Endometrial microvascular endothelial cells (primary cell): ENCODE measurements around the gene RIOK3. TPM values are rescaled to one million over a fixed set of nuclear protein-coding genes. Genes with fewer than 3 reads are reported as not detected.
"Not testable (repeated sequence)": the region's sequence is repeated elsewhere in the genome, so short reads cannot be mapped to it uniquely, and the experiment has no call there.

Source experiments
- in situ Hi-C: cut with HindIII; loops from 2 replicates; pipeline ENCODE4 v1.10.0; 2017; ENCODE audit warnings: low sequenced_read_pairs, low pct_unique_long_range_greater_than_20kb; ENCODE audit errors: inconsistent ontology term
- total RNA-seq: library from RNA; depleted of rRNA; stranded (reverse); fragments of >200 nt; gene quantifications from one replicate; pipeline ENCODE4 v1.2.3, GENCODE V29; 2015; ENCODE audit errors: inconsistent ontology term

Gene RIOK3
- total RNA-seq, 1 donor from 2014 or later: 35.3 TPM

- in situ Hi-C loops: no loop called here
These were observed 34.9 kb downstream of the RIOK3 start for GRCh38 chr18:23487738-23488570.

GRCh38 chr18:23489586-23489985, 36.5 kb downstream of the RIOK3 start:
- in situ Hi-C loops: not testable (repeated sequence)

DNA sequence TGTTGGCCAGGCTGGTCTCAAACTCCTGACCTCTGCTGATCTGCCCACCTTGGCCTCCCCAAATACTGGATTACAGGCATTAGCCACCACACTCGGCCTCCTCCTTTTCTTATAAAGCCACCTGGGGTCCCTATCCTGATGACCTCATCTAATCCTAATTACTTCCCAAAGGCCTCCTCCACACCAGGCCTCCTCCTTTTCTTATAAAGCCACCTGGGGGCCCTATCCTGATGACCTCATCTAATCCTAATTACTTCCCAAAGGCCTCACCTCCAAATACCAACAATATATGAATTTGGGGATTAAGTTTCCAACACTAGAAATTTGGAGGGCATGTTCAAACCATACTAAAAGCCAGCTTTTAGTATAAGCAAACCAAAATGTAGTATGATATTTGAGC, 40.6 kb downstream of the RIOK3 start:
- in situ Hi-C loops: no loop called here

DNA sequence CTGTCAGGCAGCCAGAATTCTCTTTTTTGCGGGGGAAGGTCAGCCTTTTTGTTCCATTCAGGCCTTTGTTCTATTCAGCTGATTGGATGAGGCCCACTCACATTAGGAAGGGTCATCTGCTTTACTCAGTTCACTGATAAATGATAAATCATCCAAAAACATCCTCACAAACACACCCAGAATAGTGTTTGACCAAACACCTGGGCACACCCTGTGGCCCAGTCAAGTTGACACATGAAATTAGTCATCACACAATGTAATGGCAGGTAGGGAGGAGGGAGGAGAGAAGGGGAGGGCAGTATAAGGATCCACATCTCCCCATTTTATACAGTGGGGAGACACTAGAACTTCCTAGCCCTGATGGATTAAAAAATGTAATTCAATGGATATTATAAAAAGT, 41.9 kb downstream of the RIOK3 start:
- in situ Hi-C loops: no loop called here

DNA sequence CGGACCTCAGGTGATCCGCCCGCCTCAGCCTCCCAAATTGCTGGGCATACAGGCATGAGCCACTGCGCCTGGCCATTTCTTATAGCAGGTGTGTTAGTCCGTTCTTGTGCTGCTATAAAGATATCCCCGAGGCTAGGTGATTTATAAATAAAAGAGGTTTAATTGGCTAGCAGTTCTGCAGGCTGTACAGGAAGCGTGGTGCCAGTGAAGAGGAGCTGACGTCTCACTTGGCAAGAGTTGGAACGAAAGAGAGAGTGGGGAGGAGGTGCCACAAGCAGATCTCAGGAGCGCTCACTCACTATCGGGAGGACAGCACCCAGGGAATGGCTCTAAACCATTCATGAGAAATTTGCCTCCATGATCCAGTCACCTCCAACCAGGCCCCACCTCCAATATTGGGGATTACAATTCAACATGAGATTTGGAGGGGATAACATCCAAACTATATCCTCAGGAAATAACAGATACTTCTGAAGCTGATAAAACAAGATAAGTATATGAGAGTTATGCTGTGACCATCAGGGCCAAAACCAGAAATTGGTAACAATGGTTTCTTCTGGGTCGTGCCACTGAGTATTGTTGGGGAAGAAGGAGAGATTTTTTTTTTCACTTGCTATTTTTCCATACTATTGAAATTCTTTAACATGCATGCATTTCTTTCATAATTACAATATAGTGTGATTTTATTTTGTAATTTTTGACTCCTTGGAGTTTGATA, 42.8 kb downstream of the RIOK3 start:
- in situ Hi-C loops: no loop called here

- in situ Hi-C loops: no loop called here
These were observed 45.0 kb downstream of the RIOK3 start for GRCh38 chr18:23498117-23498516.

DNA sequence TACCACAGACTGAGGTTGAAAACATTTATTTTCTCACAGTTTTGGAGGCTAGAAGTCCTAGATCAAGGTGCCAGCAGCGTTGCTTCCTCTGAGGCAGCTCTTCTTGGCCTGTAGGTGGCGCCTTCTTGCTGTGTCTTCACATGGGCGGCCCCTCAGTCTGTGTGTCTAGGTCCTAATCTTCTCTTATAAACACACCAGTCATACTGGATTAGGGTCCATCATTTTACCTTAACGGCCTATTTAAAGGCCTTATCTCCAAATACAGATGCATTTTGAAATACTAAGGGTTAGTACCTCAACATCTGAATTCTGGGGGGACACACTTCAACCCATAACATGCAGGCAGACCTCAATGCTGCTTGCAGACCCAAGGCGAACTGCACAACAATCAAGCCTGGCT, 45.8 kb downstream of the RIOK3 start:
- in situ Hi-C loops: no loop called here

DNA sequence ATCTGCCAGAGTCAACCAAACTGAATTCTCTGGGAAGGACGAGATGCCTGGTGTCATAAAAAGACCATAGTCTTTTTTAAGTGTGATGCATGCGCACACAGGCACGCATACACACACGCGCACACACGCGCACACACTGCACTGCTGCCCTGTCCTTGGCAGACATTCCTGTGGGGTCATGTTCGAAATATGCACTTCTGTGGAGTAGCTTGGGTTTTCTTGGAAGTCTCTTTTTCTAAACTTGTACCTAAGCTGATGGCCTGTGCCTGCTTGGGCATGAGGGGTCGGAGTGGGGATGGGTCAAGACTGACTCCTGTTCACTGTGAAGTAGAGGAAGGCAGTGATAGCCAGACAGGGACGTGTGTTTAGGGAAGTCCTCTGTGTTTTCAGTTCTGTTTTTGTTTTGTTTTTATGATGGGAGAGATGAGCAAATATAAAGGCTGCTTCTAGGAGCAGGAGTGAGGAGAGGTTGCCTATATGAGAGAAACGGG, 46.2 kb downstream of the RIOK3 start:
- in situ Hi-C loops: no loop called here

- in situ Hi-C loops: no loop called here
These were observed 48.5 kb downstream of the RIOK3 start for GRCh38 chr18:23501626-23502025.

- in situ Hi-C loops: no loop called here
These were observed 49.5 kb downstream of the RIOK3 start for GRCh38 chr18:23502516-23503037.

DNA sequence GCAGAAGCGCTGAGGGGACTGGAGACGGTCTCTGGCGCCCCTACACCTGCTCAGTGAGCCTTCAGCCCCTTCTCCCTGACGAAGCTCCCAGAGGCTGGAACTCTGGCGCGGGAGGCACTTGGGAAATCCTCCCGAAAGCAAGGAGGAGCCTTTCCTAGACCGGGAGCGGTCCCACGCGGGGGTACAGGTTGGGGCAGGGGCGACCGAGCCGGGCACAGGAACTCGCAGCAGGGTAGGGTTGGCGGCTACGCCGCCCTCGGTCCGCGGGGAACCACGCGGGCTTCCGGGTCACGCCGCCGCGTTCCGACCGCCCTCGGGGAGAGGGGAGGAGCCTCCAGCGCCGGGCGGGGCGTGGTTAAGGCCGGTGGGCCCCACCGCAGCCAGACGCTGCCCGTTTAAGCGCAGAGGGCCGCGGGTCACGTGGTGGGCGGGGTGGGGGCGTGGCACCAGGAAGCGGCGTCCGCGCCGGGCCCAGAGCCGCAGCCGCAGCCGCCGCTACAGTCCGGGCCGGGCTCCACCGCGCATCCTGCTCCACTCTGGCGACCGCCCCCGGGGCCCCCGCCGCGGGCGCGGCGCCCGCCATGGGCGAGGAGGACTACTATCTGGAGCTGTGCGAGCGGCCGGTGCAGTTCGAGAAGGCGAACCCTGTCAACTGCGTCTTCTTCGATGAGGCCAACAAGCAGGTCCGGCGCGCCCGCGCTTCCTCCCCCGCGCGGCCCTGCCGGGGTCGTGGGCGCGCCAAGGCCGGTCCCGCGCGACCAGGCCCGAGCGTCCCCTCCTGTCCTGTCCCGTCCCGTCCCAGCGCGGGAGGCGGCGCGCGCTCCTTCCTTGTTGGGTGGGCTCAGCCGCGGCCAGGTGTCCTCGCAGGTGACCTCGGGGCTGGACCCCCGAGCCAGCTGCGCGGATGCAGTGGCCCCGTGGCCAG, 50.2 kb downstream of the RIOK3 start, which contains the start of gene RMC1:
Gene RMC1 (plus strand): TSS at position 474 of the 925 bp plus-strand sequence. CDS start 108 bp downstream, at position 582.
- in situ Hi-C loops: no loop called here

GRCh38 chr18:23503963-23504344, 50.9 kb downstream of the RIOK3 start:
- in situ Hi-C loops: no loop called here

- in situ Hi-C loops: no loop called here
These were observed 51.6 kb downstream of the RIOK3 start for GRCh38 chr18:23504720-23505119.

GRCh38 chr18:23506393-23506792, 53.3 kb downstream of the RIOK3 start:
- in situ Hi-C loops: no loop called here

DNA sequence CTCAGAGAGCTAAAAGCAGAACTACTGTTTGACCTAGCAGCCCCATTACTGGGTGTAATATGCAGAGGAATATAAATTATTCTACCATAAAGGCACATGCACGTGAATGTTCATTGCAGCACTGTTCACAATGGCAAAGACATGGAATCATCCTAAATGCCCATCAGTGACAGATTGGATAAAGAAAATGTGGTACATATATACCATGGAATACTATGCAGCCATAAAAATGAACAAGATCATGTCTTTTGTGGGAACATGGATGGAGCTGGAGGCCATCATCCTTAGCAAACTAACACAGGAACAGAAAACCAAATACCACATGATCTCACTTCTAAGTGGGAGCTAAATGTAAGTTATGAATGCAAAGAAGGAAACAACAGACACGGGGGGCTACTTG, 57.8 kb downstream of the RIOK3 start:
- in situ Hi-C loops: not testable (repeated sequence)

- in situ Hi-C loops: not testable (repeated sequence)
These were observed 59.1 kb downstream of the RIOK3 start for GRCh38 chr18:23512216-23512615.

DNA sequence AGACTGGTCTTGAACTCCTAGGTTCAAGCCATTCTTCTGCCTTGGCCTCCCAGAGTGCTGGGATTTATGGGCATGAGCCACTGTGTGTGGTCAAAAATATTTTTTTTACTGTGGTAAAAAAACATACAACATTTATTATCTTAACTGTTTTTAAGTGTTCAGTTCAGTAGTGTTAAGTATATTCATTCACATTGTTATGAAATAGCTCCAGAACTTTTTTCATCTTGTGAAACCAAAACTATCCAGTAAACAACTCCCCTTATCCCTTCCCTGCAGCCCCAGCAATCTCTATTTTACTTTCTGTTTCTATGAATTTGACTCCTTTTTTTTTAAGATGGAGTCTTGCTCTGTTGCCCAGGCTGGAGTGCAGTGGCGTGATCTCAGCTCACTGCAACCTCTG, 59.6 kb downstream of the RIOK3 start:
- in situ Hi-C loops: no loop called here

DNA sequence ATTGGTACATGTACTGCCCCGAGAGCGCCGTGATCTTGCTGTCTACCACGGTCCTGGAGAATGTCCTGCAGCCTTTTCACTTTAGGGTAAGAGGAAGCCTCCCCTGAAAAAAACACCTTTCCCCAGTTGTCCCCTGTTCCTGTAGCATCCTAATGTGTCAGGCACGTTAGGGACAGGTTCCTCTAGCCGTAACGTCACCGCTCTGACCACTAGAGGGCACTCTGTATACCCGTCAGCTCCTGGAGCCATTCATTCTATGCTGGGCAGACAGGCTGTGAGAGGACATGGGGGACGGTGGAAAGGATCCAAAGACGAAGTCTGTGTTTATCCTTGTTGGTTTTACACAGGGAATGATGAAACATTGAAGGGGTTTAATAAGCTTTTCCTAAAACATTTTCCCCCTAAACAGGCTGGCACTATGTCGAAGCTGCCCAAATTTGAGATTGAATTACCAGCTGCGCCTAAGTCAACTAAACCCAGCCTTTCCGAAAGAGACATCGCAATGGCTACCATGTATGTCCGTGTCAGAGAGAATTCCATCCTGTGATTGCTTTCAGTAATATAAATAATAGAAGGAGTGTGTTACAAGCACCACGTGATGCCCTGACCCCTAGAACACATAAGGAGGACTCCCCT, 62.9 kb downstream of the RIOK3 start:
- in situ Hi-C loops: no loop called here
